Adrenal gland (tissue), 5 donors: ENCODE data around the gene FADD.

Experiments used
- CTCF ChIP-seq, 6 experiments: fragments of 450-650 bp in 4 of 6; fragments of 200-600 bp in 2 of 6; sonication (generic) in 1 of 6; IDR thresholded peaks; 1 replicate in 5 of 6; 2 replicates in 1 of 6; pipeline versions ENCODE4 v1.5.1 to v1.8.0; 2016 to 2021; ENCODE audit warnings: antibody characterized with exemption in 6 of 6, mild to moderate bottlenecking in 2 of 6, moderate library complexity in 1 of 6
- POLR2A ChIP-seq, 2 donors: fragments of 450-650 bp; IDR thresholded peaks; one replicate each; pipeline ENCODE4 v1.6.1; 2017; ENCODE audit warnings: antibody characterized with exemption in 2 of 2, mild to moderate bottlenecking in 2 of 2, moderate library complexity in 1 of 2
- donor health status: DM: no; HTN: no; CAD: no.

DNA sequence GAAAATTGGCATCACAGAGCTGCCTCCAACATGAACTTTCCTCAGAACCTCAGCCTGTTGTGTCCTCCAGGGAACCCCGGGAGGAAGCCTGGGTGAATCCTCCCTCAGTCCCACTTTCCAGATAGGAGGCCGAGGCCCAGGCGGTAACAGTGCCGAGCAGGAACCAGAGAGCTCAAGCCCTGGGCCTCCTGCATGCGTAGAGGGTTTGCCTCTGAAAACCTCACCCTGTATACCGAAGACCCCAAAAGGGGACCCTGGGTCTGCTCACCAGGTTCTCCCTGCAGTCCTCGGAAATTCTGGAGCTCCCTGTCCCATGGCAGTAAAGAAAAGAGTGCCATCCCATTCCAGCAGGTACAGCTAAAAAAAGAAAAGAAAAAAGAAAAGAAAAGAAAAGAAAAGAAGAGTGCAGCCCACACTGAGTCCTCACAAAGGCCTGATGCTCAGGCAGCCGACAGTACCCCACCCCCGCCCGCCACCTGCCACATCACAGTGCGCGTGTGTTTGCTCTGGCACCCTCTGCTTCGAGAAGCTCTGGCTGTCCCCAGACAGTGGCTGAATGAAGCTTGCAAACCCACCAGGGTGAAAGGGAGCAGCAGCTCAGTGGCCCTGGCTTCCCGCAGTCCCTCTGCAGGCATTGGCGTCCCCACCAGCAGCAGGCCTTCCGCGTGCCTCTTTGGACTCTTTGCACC, 28.4 kb upstream of the FADD start:
- TF ChIP-seq CTCF (IDR thresholded peaks at IDR 0.05), result no peak
- TF ChIP-seq POLR2A (IDR thresholded peaks at IDR 0.05), result no peak
